NT2/D1 (cell line): Measurements from ENCODE around the gene ZNF580.

Experiments
- YY1 ChIP-seq: IDR thresholded peaks from 2 replicates; pipeline ENCODE4 v1.6.1; 2011; ENCODE audit not compliant: insufficient read length, insufficient read depth
- ZNF274 ChIP-seq: IDR thresholded peaks from 2 replicates; pipeline ENCODE4 v1.6.1; 2011; ENCODE audit warnings: mild to moderate bottlenecking, low read depth, low read length

GRCh38 chr19:55601084-55601483 is 39.7 kb upstream of the ZNF580 start:
- no peak for TF ChIP-seq YY1
- TF ChIP-seq ZNF274: no peak
